T-helper 1 cell treated with Interleukin-12 subunit alpha and Interleukin-12 subunit beta and Interleukin-4 antibody, amounts not matched to agents 30 ng/mL and 1 ng/mL, for 36 hours (primary cell): ENCODE data around the gene TOX2. TPM values are rescaled to one million over a fixed set of nuclear protein-coding genes. Genes with fewer than 3 reads are reported as not detected.

Source experiments
- intact Hi-C: fragments of 100-400 bp; cut with micrococcal nuclease; formaldehyde crosslinking; loops from one replicate; pipeline ENCODE4 v1.15.1; 2024
- total RNA-seq: library from RNA; stranded (reverse); gene quantifications from 2 replicates; pipeline ENCODE4 v1.2.3, GENCODE V29; 2022

The TOX2 gene
- total RNA-seq, 1 donor from 2014 or later, result 16.0 TPM

DNA sequence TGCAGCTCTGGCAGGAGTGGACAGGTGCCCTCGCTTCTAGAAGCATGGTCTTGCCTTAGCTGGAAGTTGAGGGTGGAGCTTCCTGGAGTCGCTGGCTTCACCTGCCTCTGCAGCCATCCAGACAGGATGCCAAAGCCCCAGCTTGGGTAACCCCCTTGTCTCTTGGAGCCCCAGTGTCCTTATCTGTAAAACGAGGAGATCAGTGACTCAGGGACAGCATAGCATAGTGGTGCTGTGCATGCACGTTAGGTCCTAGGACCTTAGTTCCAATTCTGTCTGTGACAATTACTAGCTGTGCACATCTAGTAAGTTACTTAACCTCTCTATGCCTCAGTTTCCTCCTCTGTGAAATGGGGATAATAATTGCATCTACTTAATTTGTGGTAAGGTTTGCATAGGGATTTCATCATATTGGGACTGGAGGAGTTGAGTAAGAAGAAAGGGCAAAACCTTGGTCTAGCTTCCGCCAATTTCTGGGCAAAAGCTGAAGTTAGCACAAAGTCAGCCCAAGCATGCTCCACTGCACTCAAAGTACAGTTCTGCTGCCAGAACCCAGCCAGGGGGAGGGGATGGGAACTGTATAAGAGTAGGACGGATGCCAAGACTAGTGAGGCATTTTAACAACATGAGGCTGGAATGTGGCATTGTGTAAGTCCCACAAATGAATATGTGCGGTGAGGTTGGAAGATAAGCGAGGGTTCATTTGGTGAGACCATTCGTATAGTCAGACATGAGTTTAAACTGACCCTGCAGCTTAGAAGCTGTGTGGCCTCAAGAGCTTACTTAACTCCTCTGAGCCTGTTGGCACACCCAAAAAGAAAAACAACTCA, 24.5 kb downstream of the TOX2 start:
- intact Hi-C loops, result no loop called here

- intact Hi-C loops, result loop anchor here (2.0 kb wide), 1 partner anchor 15 kb away; no protein-coding TSS in a partner anchor
Measured at GRCh38 chr20:43939762-43940121, 25.1 kb downstream of the TOX2 start.

DNA sequence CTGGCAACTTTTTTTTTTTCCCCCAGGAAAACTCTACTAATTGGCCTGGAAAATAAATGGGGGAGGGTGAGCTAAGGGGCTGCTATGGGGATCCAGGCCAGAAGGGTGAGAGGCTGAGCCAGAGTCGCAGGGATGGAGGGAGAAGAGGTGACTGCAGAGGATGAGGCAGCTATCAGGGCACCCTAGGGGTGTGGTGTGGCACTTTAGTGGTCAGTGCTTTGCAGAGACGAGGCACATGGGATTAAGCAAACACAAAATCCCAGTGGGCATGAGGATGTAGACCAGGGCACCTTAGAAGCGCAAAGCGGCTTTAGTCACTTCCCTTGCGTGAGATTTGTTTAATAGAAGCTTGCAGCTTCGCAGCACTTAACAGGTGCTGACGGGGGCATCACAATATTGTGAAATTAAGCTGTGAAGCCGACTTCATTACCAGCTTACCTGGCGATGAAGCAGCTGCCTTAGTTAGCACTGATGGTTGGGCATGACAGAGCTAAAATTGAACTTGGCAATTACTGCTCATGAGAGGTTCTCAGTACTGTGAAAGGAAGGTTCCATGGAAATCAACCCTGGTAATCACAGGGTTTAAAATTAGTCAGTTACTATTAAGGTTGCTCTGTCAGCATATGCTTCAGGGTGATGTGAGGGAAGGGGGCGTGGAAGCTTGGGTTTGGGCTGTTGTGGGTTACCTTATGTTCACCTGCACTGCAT, 26.0 kb downstream of the TOX2 start:
- intact Hi-C loops, result loop anchor here (1.0 to 2.0 kb wide), 2 partner anchors 14 to 26 kb away; partner anchors contain the start of gene TOX2

DNA sequence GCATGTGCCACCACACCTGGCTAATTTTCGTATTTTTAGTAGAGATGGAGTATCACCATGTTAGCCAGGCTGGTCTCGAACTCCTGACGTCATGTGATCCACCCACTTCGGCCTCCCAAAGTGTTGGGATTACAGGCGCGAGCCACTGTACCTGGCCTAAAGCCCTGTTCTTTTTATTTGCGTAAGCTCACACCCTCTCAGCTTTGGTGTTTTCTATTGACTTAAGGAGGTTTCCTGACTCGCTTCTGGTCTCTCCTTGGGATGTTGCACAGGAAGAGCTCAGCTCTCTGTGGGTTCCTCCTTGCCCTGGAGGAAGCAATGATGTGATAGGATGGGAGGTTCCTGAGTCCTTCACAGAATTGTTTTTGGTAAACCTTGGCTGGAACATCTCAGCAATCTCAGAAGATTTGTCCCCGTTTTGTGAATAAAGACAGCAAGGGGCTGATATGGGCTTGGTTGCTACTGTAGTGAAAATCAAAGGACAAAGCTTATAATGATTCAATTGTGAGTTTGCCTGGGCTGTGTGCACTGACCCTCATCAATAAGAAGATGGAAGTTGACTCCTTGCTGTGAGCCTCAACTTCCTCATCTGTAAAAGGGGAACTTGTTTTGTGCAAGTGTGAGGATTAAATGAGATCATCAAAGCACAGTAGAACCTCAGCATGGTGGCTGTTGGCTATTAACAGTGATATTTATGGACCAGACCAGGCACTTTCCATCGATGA, 27.0 kb downstream of the TOX2 start:
- intact Hi-C loops, result loop anchor here (1.0 to 2.0 kb wide), 7 partner anchors 9 to 190 kb away; partner anchors contain the start of gene TOX2

DNA sequence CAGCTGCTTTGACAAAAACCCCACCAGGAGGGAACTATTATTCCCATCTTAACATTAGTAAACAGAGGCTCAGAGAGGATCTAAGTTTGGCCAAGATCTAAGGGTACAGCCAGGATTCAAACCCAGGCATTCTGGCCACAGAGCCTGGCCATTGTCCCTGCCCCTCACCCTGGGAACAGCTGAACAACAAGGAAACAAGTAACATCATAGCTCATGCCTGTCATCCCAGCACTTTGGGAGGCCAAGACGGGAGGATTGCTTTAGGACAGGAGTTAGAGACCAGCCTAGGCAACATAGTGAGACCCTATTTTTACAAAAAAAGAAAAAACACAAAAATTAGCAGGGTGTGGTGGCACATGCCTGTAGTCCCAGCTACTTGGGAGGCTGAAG, 27.5 kb downstream of the TOX2 start:
- intact Hi-C loops, result loop anchor here (1.0 to 2.0 kb wide), 5 partner anchors 8 to 191 kb away; no protein-coding TSS in a partner anchor

GRCh38 chr20:43942667-43943285, 28.1 kb downstream of the TOX2 start:
- intact Hi-C loops, result loop anchor here (1.0 to 2.0 kb wide), 5 partner anchors 8 to 191 kb away; no protein-coding TSS in a partner anchor

- intact Hi-C loops, result loop anchor here (2.0 kb wide), 1 partner anchor 125 kb away; no protein-coding TSS in a partner anchor
Measured at GRCh38 chr20:43943725-43944124, 29.1 kb downstream of the TOX2 start.

DNA sequence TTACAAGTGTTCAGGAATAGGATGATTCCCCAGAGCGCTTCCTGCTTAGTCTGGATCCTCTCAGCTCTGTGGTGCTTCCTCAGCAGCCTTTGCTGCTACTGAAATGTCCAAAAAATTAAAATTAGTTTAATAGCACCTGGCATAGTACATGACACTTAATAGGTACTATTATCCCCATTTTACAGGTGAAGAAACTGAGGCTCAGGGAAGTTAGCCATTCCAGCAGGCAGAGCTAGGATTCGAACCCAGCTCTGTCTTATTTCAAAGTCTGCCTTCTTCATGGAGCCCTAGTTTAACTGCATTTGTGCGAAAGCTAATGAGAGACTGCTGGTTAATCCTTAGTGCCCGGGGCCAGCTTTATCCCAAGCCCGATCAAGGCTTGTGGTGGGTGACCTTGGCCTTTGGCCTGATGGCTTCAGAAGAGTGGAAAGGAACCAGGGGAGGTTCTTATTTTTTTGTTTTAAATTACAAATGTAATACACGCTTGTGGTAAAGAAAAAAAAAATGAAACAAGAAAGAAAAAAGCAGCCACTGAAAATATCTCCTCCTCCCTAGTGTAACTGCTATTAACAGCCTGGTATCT, 30.1 kb downstream of the TOX2 start:
- intact Hi-C loops, result no loop called here

DNA sequence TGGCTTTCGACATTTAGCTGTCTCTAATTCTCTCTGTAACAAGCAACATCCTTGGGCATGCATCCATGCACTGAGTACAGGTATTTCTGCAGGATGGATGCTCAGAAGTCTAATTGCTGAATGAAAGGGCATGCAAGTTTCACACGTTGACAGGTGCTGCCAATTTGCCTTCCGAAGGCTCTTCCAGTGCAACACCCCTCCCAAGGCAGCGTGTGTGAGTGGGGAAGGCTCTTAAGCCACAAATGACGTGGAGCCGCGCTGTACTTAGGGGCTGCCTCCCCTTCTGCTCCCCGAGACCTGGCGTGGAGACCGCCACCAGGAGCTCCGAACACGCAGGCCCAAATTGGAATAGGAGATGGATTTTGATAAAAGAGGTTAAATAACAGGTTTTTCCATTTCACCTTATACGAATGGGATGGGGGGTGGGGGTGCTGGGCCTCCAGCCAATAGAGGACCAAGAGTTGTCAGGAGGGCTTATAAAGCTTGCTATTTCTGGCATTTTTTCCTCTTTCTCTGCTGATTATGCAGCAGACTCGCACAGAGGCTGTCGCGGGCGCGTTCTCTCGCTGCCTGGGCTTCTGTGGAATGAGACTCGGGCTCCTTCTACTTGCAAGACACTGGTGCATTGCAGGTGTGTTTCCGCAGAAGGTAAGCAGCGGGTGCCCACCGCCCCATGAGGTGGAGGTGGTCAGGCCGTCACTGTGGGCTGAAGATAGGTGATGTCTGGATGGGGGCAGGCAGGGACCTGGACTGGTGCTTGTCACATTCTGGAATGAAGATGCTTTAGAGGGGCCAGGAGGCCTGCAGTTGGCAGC, 30.9 kb downstream of the TOX2 start:
- intact Hi-C loops, result no loop called here

GRCh38 chr20:43946206-43946491, 31.5 kb downstream of the TOX2 start:
- intact Hi-C loops, result no loop called here

DNA sequence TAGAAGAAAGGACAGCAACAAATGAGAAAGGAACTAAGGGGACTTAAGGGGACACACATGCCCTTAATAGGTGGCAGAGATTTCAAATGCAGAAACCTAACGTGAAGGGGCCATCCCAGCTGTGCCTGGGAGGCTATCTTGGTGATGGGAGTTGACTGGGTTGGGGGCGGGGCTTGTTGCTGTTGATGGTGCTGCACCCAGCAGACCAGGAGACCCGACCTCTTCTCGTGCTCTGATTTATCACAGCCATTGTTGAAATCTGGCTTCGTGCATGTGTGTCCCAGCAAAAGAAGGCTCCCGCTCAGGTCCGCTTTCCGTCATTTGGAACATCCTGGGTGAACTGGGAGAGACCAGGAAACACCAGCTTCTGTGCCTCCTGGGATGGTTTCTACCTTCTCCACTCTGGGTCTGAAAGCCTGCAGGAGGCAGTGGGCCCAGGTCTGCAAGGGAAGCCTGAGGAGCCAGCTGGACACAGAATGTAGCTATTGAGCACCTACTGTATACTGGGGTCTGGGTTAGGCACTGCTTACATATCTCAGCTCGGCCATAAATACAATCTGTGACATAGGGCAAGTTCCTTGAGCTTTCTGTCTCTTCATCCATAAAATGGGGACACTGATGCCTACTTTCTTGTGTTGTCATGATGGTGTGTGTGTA, 32.1 kb downstream of the TOX2 start:
- intact Hi-C loops, result no loop called here

- intact Hi-C loops, result no loop called here
Measured at GRCh38 chr20:43947316-43947710, 32.7 kb downstream of the TOX2 start.

- intact Hi-C loops, result no loop called here
Measured at GRCh38 chr20:43948455-43948854, 33.8 kb downstream of the TOX2 start.

- intact Hi-C loops, result no loop called here
Measured at GRCh38 chr20:43949248-43949647, 34.6 kb downstream of the TOX2 start.

DNA sequence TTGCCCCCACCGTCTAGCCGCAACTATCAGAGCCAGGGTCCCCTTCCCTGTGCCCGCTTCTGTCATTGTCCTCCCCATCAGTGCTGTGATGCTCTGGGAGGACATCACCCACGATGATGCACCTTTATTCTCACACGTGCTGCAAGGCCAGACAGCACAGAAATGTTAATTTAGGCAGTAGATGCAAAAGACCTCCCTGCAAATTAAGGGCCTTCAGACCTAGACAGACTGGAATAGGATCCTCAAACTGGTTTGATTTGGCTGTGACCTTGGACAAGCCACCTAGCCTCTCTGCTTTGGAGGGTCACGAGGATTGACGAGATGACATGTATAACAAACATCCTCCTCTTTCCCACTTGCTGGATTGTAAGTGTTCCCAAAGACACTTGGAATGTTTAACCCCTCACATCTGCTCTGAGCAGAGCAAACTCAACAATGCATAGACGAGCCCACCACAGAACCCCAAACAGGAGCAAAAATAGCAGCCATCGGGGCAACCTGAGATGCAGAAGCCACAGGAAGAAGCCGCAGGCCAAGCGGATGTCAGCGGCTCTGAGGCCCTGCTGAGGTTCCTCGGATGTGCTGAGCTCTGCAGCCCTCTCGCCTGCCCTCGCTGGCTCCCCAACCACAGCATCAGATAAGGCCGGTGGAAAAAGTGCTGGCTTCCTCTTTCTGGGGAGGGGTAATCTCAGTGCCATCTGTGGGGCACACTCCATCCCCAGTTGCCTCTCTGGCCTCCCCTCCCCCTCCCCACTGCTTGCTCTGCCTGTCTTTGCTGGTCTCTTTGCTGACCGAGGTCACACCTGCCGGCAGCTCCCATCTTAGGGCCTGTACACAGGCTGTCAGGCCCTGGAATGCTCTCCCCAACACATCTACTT, 35.3 kb downstream of the TOX2 start:
- intact Hi-C loops, result loop anchor here (1.0 kb wide), 5 partner anchors 8 to 199 kb away; no protein-coding TSS in a partner anchor

DNA sequence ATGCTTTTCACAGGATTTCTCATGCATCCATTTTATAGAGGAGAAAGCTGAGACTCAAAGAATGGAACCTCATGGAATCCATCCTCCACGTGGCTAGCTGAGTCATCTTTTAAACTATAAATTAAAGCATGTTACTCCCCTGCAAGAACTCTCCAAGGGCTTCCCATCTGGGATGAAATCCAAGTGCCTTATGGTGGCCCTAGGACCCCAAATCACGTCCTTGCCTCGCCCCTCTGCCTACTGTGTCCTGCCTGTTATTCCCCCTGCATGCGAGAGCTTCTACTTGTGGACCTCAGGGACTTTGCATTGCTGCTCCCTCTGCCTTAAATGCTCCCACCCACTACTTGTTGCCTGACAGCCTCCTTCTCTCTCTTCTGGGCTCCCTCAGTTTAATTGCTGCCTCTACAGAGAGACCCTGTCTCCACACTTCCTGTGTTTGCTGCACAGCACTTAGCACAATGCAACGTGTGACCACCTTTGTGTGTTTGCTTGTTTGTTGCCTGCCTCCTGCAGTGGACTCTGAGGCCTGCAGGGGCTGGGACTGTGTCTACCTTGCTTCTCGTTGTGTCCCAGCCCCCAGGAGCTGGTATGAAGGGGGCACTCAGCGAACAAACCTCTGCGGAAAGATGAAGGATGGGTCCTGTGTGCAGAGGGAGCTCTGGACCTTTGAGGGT, 39.4 kb downstream of the TOX2 start:
- intact Hi-C loops, result loop anchor here (2.0 kb wide), 3 partner anchors 13 to 115 kb away; no protein-coding TSS in a partner anchor

DNA sequence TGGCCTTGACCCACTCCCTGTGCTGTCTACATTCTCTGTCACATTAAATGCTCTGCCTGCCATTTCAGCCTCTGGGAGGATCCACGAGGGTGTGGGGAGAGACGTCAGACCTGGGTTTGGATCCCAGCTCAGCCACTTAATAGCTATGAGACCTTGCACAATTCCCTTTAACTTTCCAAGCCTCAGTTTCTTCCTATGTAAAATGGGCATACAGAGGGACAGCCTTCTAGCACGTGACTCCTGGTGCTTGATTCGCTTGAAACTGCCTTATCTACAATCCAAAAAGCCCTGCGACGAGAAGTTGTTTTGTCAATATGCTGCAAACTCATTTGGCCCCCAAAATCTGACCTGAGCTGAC, 40.0 kb downstream of the TOX2 start:
- intact Hi-C loops, result loop anchor here (1.0 to 2.0 kb wide), 4 partner anchors 14 to 115 kb away; no protein-coding TSS in a partner anchor
